Endothelial cell of umbilical vein (primary cell): Measurements from ENCODE around the gene HSPA5. TPM values are rescaled to one million over a fixed set of nuclear protein-coding genes. Genes with fewer than 3 reads are reported as not detected.

Source experiments
- BruUV-seq: library from RNA; stranded (reverse); fragments of 400-500 nt; replicated peaks from 2 replicates; lab custom pipeline; 2021; lab: Mats Ljungman, UMichigan
- CTCF ChIA-PET: fragments of 300-600, 350-600 bp; sonication (Branson Sonifier 250); formaldehyde crosslinking; loops from one replicate; lab custom pipeline; 2021; ENCODE audit warnings: antibody characterized with exemption, inconsistent platforms; lab: Charles Lee
- POLR2A ChIA-PET: fragments of 300-600, 350-600 bp; sonication (Branson Sonifier 250); formaldehyde crosslinking; loops from one replicate; lab custom pipeline; 2021; ENCODE audit warnings: antibody characterized with exemption, inconsistent platforms; lab: Charles Lee
- DNase-seq: peaks from one replicate; pipeline ENCODE4 v3.0.0-alpha.2; 2011; ENCODE audit warnings: low read depth, low spot score
- FAIRE-seq: peaks from 2 replicates; lab custom pipeline; 2011; peaks lifted over from hg19 to GRCh38; lab: Jason Lieb, UNC
- H2AFZ ChIP-seq: 2 replicates; pipeline ENCODE4 v1.6.0; 2012; ENCODE audit warnings: low read depth, low read length, control low read depth, inconsistent platforms
- H3K27ac ChIP-seq: 2 replicates; pipeline ENCODE4 v1.5.1; 2011; ENCODE audit warnings: low read depth, mild to moderate bottlenecking, control low read depth, low read length, moderate library complexity; ENCODE audit not compliant: insufficient read depth
- H3K27me3 ChIP-seq, 2 experiments: 2 replicates each; pipeline versions ENCODE4 v1.6.0 to v1.6.1; 2011; ENCODE audit warnings: low read length in 2 of 2, mixed read lengths in 1 of 2; ENCODE audit not compliant: control insufficient read depth in 2 of 2, insufficient read depth in 2 of 2
- H3K36me3 ChIP-seq, 2 experiments: 2 replicates in 1 of 2; 3 replicates in 1 of 2; pipeline ENCODE4 v1.5.1; 2011; ENCODE audit warnings: low read length in 2 of 2, mild to moderate bottlenecking in 1 of 2, moderate library complexity in 1 of 2; ENCODE audit not compliant: control insufficient read depth in 2 of 2, insufficient read depth in 2 of 2; ENCODE audit errors: extremely low read depth in 1 of 2
- H3K4me1 ChIP-seq: 3 replicates; pipeline ENCODE4 v1.5.1; 2011; ENCODE audit warnings: mild to moderate bottlenecking, low read length; ENCODE audit not compliant: control insufficient read depth, insufficient read depth; ENCODE audit errors: extremely low read depth
- H3K4me2 ChIP-seq: 2 replicates; pipeline ENCODE4 v1.6.1; 2011; ENCODE audit warnings: low read length, control low read depth, mixed read lengths; ENCODE audit not compliant: insufficient read depth
- H3K4me3 ChIP-seq, 3 experiments: fragments of 200-600 bp in 1 of 3; sonication (generic), shearing (Covaris generic) in 1 of 3; replicated peaks in 1 of 3; 2 replicates each; pipeline ENCODE4 v1.5.1; 2011 to 2016; ENCODE audit warnings: control low read depth in 3 of 3, low read length in 3 of 3, mild to moderate bottlenecking in 2 of 3, inconsistent platforms in 1 of 3, low read depth in 1 of 3, moderate library complexity in 1 of 3; ENCODE audit not compliant: insufficient read depth in 1 of 3
- H3K79me2 ChIP-seq: 2 replicates; pipeline ENCODE4 v1.6.0; 2012; ENCODE audit warnings: low read length, inconsistent platforms; ENCODE audit not compliant: control insufficient read depth, insufficient read depth
- H3K9ac ChIP-seq: replicated peaks from 2 replicates; pipeline ENCODE3; 2011; ENCODE audit warnings: low read length, control low read depth; ENCODE audit not compliant: insufficient read depth; ENCODE audit errors: extremely low read depth
- H3K9me1 ChIP-seq: replicated peaks from 3 replicates; pipeline ENCODE4 v1.6.0; 2011; ENCODE audit warnings: mild to moderate bottlenecking, low read length; ENCODE audit not compliant: control insufficient read depth, insufficient read depth; ENCODE audit errors: extremely low read depth
- H3K9me3 ChIP-seq: replicated peaks from 2 replicates; pipeline ENCODE4 v1.5.1; 2012; ENCODE audit warnings: low read length, inconsistent platforms; ENCODE audit not compliant: control insufficient read depth, insufficient read depth
- H4K20me1 ChIP-seq: replicated peaks from 2 replicates; pipeline ENCODE3; 2011; ENCODE audit warnings: mild to moderate bottlenecking, low read length; ENCODE audit not compliant: control insufficient read depth, insufficient read depth; ENCODE audit errors: extremely low read depth
- EZH2 ChIP-seq: IDR thresholded peaks from 2 replicates; pipeline ENCODE4 v1.6.1; 2012; ENCODE audit warnings: borderline replicate concordance, low read depth, mild to moderate bottlenecking, moderate library complexity, low read length, inconsistent platforms; ENCODE audit not compliant: severe bottlenecking
- FOS ChIP-seq: IDR thresholded peaks from 2 replicates; pipeline ENCODE4 v1.6.1; 2011; ENCODE audit warnings: mild to moderate bottlenecking, low read length, moderate library complexity, borderline replicate concordance; ENCODE audit not compliant: insufficient read depth
- GATA2 ChIP-seq: IDR thresholded peaks from 2 replicates; pipeline ENCODE4 v1.7.0; 2011; ENCODE audit warnings: low read depth, mild to moderate bottlenecking, moderate library complexity, mixed read lengths, low read length; ENCODE audit not compliant: insufficient read length, insufficient read depth
- JUN ChIP-seq: IDR thresholded peaks from 2 replicates; pipeline ENCODE4 v1.6.1; 2011; ENCODE audit warnings: borderline replicate concordance, low read depth; ENCODE audit not compliant: insufficient read length, insufficient read depth
- MAX ChIP-seq: IDR thresholded peaks from 2 replicates; pipeline ENCODE4 v1.6.1; 2011; ENCODE audit not compliant: insufficient read depth, insufficient read length
- MYC ChIP-seq: IDR thresholded peaks from one replicate; pipeline ENCODE4 v1.6.1; 2011; ENCODE audit warnings: mild to moderate bottlenecking, low read depth, low read length
- POLR2A ChIP-seq: IDR thresholded peaks from 2 replicates; pipeline ENCODE4 v1.6.1; 2012; ENCODE audit warnings: low read depth, mild to moderate bottlenecking, control low read depth, low read length
- POLR2AphosphoS5 ChIP-seq: IDR thresholded peaks from 2 replicates; pipeline ENCODE4 v1.6.1; 2012; ENCODE audit warnings: low read depth, mild to moderate bottlenecking, control low read depth, low read length, moderate library complexity; ENCODE audit not compliant: insufficient read depth
- dilution Hi-C: fragments of 300-500 bp; cut with MboI; formaldehyde crosslinking; loops from one replicate; pipeline ENCODE4 v1.15.0; 2019; ENCODE audit warnings: low sequenced_read_pairs; ENCODE audit not compliant: extremely low pct_ligation_motif_present
- intact Hi-C: fragments of 100-400 bp; cut with micrococcal nuclease; formaldehyde crosslinking; loops from one replicate; pipeline ENCODE4 v1.10.0; 2022
- polyA plus RNA-seq, 4 experiments: library from polyadenylated mRNA; depleted of rRNA in 3 of 4; stranded (reverse) in 3 of 4; unstranded in 1 of 4; fragments of >200 nt; gene quantifications; 2 replicates each; pipeline versions ENCODE4 v1.2.1 to v1.2.3, GENCODE V29; 2011 to 2012; ENCODE audit warnings: missing spikeins in 1 of 4
- total RNA-seq: library from RNA; stranded (reverse); gene quantifications from 2 replicates; pipeline ENCODE4 v1.2.3, GENCODE V29; 2021
- TF ChIP-seq, protein P1 (sequence below), 2 donors: IDR thresholded peaks; 1 replicate in 1 of 2; 2 replicates in 1 of 2; pipeline ENCODE4 v1.5.1; 2011; ENCODE audit warnings: low read length in 2 of 2, mild to moderate bottlenecking in 2 of 2, moderate library complexity in 2 of 2, control low read depth in 1 of 2, inconsistent platforms in 1 of 2, low read depth in 1 of 2; ENCODE audit not compliant: insufficient read depth in 1 of 2; ENCODE audit errors: extremely low read depth in 1 of 2

Gene HSPA5
- total and polyA plus RNA-seq, 2 donors (not counting 3 experiments of a cell fraction or from before 2014, with no cell fraction given) = 247 to 538 TPM

GRCh38 chr9:125280945-125281344 lies 39.8 kb upstream of the HSPA5 start:
- Histone ChIP-seq H3K4me1 (no peaks in the 10 kb centered on the region), H3K36me3 (no peaks in the 10 kb centered on the region), H3K4me2 (no peak overlapping the region), H3K4me3 (no peak overlapping the region), H3K9me3 (no peaks in the 10 kb centered on the region), H3K27ac (no peak overlapping the region), H2AFZ (no peak overlapping the region), H3K79me2 (peaks cover 66% of the 10 kb centered on the region), H4K20me1 (peaks cover 2% of the 10 kb centered on the region), H3K27me3 (no peaks in the 10 kb centered on the region), H3K9ac (no peak overlapping the region), H3K9me1 (no peaks in the 10 kb centered on the region)
- DNase-seq (no peak), FAIRE-seq (no peak)
- CTCF ChIA-PET = interaction anchor here (1.0 kb wide), 1 partner anchor 33 kb away, joined by 3 read pairs; no protein-coding TSS in a partner anchor
- no TSS peak for BruUV-seq
- TF ChIP-seq GATA2 (no peak), JUN (no peak), EZH2 (no peak), FOS (no peak), MYC (no peak)
- dilution Hi-C loops = no loop called here
- intact Hi-C loops = no loop called here
- POLR2A ChIA-PET = no interaction called here

- Histone ChIP-seq H3K4me1 (no peaks in the 10 kb centered on the region), H3K4me3 (no peak overlapping the region), H3K27me3 (no peaks in the 10 kb centered on the region), H4K20me1 (peaks cover 2% of the 10 kb centered on the region), H3K9me1 (no peaks in the 10 kb centered on the region), H3K4me2 (no peak overlapping the region), H3K36me3 (no peaks in the 10 kb centered on the region), H3K9ac (no peak overlapping the region), H3K79me2 (peaks cover 74% of the 10 kb centered on the region), H2AFZ (no peak overlapping the region), H3K9me3 (no peaks in the 10 kb centered on the region), H3K27ac (no peak overlapping the region)
- DNase-seq (no peak), FAIRE-seq (no peak)
- ChIA-PET CTCF (interaction anchor here (1.0 kb wide), 1 partner anchor 11 kb away, joined by 4 read pairs; no protein-coding TSS in a partner anchor), POLR2A (no interaction called here)
- BruUV-seq = no TSS peak
- dilution Hi-C loops (no loop called here), intact Hi-C loops (no loop called here)
- TF ChIP-seq POLR2A (no peak), POLR2AphosphoS5 (no peak), FOS (no peak), GATA2 (no peak), EZH2 (no peak), JUN (no peak), MYC (no peak), MAX (no peak)
- TF ChIP-seq, protein P1, sequence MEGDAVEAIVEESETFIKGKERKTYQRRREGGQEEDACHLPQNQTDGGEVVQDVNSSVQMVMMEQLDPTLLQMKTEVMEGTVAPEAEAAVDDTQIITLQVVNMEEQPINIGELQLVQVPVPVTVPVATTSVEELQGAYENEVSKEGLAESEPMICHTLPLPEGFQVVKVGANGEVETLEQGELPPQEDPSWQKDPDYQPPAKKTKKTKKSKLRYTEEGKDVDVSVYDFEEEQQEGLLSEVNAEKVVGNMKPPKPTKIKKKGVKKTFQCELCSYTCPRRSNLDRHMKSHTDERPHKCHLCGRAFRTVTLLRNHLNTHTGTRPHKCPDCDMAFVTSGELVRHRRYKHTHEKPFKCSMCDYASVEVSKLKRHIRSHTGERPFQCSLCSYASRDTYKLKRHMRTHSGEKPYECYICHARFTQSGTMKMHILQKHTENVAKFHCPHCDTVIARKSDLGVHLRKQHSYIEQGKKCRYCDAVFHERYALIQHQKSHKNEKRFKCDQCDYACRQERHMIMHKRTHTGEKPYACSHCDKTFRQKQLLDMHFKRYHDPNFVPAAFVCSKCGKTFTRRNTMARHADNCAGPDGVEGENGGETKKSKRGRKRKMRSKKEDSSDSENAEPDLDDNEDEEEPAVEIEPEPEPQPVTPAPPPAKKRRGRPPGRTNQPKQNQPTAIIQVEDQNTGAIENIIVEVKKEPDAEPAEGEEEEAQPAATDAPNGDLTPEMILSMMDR (IDR thresholded peaks at IDR 0.05; ENCODE audit: extremely low read depth in 1 of 2, insufficient read depth in 1 of 2, low read depth in 1 of 2, low read length in 2 of 2) = no peak
These were observed 36.3 kb upstream of the HSPA5 start for GRCh38 chr9:125277411-125277810.
